Progenitor cell of endocrine pancreas (in vitro differentiated cells): ENCODE results near the gene PTRH2. TPM values are rescaled to one million over a fixed set of nuclear protein-coding genes. Genes with fewer than 3 reads are reported as not detected.

ENCODE experiments used
- DNase-seq: peaks from one replicate; pipeline ENCODE4 v3.0.0; 2021; ENCODE audit warnings: low spot score; ENCODE audit not compliant: unreplicated experiment
- H3K27ac Mint-ChIP-seq: 2 replicates; pipeline ENCODE4 v1.8.0; 2021; ENCODE audit warnings: mild to moderate bottlenecking, moderate library complexity, mixed read lengths
- H3K27me3 Mint-ChIP-seq: 2 replicates; pipeline ENCODE4 v1.8.0; 2021; ENCODE audit warnings: mixed read lengths
- H3K36me3 Mint-ChIP-seq: 2 replicates; pipeline ENCODE4 v1.8.0; 2022; ENCODE audit warnings: mixed read lengths; ENCODE audit not compliant: insufficient read depth
- H3K4me1 Mint-ChIP-seq: 2 replicates; pipeline ENCODE4 v1.8.0; 2021; ENCODE audit warnings: low read depth, mixed read lengths
- H3K4me3 Mint-ChIP-seq: 2 replicates; pipeline ENCODE4 v1.8.0; 2021; ENCODE audit warnings: low read depth, mild to moderate bottlenecking, moderate library complexity, mixed read lengths
- H3K9me3 Mint-ChIP-seq: 2 replicates; pipeline ENCODE4 v1.8.0; 2021; ENCODE audit warnings: low read depth, mixed read lengths
- CTCF ChIP-seq: fragments of 200-600 bp; sonication (generic); IDR thresholded peaks from one replicate; pipeline ENCODE4 v1.5.0; 2021; ENCODE audit warnings: antibody characterized with exemption, mild to moderate bottlenecking; ENCODE audit not compliant: unreplicated experiment
- total RNA-seq: library from RNA; stranded (reverse); gene quantifications from 2 replicates; pipeline ENCODE4 v1.2.1, GENCODE V29; 2021

Gene PTRH2
- total RNA-seq, 1 donor from 2014 or later = 19.2 TPM

- no peak overlapping the region for H3K27ac Mint-ChIP-seq
- no peak for TF ChIP-seq CTCF
- H3K36me3 Mint-ChIP-seq = peaks cover 22% of the 10 kb centered on the region
- DNase-seq = no peak
- no peak overlapping the region for H3K4me3 Mint-ChIP-seq
- H3K9me3 Mint-ChIP-seq = peaks cover 14% of the 10 kb centered on the region
- H3K4me1 Mint-ChIP-seq = no peaks in the 10 kb centered on the region
- no peaks in the 10 kb centered on the region for H3K27me3 Mint-ChIP-seq
Measured at GRCh38 chr17:59745040-59745439, 37.8 kb upstream of the PTRH2 start.

- H3K9me3 Mint-ChIP-seq = peaks cover 14% of the 10 kb centered on the region
- H3K4me1 Mint-ChIP-seq = no peaks in the 10 kb centered on the region
- H3K27ac Mint-ChIP-seq = no peak overlapping the region
- no peaks in the 10 kb centered on the region for H3K27me3 Mint-ChIP-seq
- no peak for DNase-seq
- H3K36me3 Mint-ChIP-seq = peaks cover 22% of the 10 kb centered on the region
- no peak for TF ChIP-seq CTCF
- H3K4me3 Mint-ChIP-seq = no peak overlapping the region
Measured at GRCh38 chr17:59743842-59744241, 36.6 kb upstream of the PTRH2 start.

GRCh38 chr17:59737324-59737723 lies 30.1 kb upstream of the PTRH2 start:
- no peak overlapping the region for H3K4me3 Mint-ChIP-seq

GRCh38 chr17:59734226-59734625 lies 27.0 kb upstream of the PTRH2 start:
- H3K9me3 Mint-ChIP-seq = no peaks in the 10 kb centered on the region
- peaks cover 6% of the 10 kb centered on the region for H3K36me3 Mint-ChIP-seq
- H3K4me3 Mint-ChIP-seq = no peak overlapping the region
- H3K27ac Mint-ChIP-seq = no peak overlapping the region
- H3K4me1 Mint-ChIP-seq = no peaks in the 10 kb centered on the region
- H3K27me3 Mint-ChIP-seq = no peaks in the 10 kb centered on the region
- no peak for DNase-seq
- no peak for TF ChIP-seq CTCF

More at GRCh38 chr17:59737324-59737723, 30.1 kb upstream of the PTRH2 start:
- Mint-ChIP-seq H3K27ac (no peak overlapping the region), H3K27me3 (no peaks in the 10 kb centered on the region), H3K36me3 (peaks cover 11% of the 10 kb centered on the region), H3K9me3 (peaks cover 3% of the 10 kb centered on the region), H3K4me1 (no peaks in the 10 kb centered on the region)
- no peak for TF ChIP-seq CTCF
- DNase-seq = no peak

GRCh38 chr17:59733697-59734096 lies 26.5 kb upstream of the PTRH2 start:
- DNase-seq = no peak
- H3K27ac Mint-ChIP-seq = no peak overlapping the region
- H3K4me3 Mint-ChIP-seq = no peak overlapping the region
- H3K9me3 Mint-ChIP-seq = no peaks in the 10 kb centered on the region
- peaks cover 6% of the 10 kb centered on the region for H3K36me3 Mint-ChIP-seq
- no peak for TF ChIP-seq CTCF
- H3K4me1 Mint-ChIP-seq = no peaks in the 10 kb centered on the region
- H3K27me3 Mint-ChIP-seq = no peaks in the 10 kb centered on the region
